HepG2 (cell line): ENCODE results near the gene CCDC97. TPM values are rescaled to one million over a fixed set of nuclear protein-coding genes. Genes with fewer than 3 reads are reported as not detected.

ENCODE experiments used
- ARNTL ChIP-seq: sonication (generic); formaldehyde crosslinking; IDR thresholded peaks from 2 replicates; pipeline ENCODE4 v1.4.0; 2020; ENCODE audit warnings: mild to moderate bottlenecking, missing genetic modification reagents
- ASH2L ChIP-seq: fragments of 300-600, 200-600 bp; sonication (generic); IDR thresholded peaks from 2 replicates; pipeline ENCODE4 v1.7.0; 2017; ENCODE audit warnings: low read depth, mild to moderate bottlenecking, moderate library complexity, mixed read lengths, low read length; ENCODE audit not compliant: insufficient read length
- BCL6 ChIP-seq: IDR thresholded peaks from 2 replicates; pipeline ENCODE4 v1.6.1; 2016; ENCODE audit warnings: missing genetic modification reagents, missing compliant biosample characterization
- EP300 ChIP-seq, 3 experiments: sonication (generic) in 1 of 3; formaldehyde crosslinking in 1 of 3; IDR thresholded peaks; 2 replicates each; pipeline versions ENCODE4 v1.5.1 to v1.6.1; 2011 to 2020; ENCODE audit warnings: low read depth in 2 of 3, low read length in 2 of 3, borderline replicate concordance in 1 of 3, improper control_type of control experiment in 1 of 3, mild to moderate bottlenecking in 1 of 3, missing genetic modification reagents in 1 of 3, moderate library complexity in 1 of 3
- MYC ChIP-seq: sonication (generic); formaldehyde crosslinking; IDR thresholded peaks from 2 replicates; pipeline ENCODE4 v1.9.0; 2021; ENCODE audit warnings: missing genetic modification reagents, borderline replicate concordance
- PITX1 ChIP-seq: sonication (generic); formaldehyde crosslinking; IDR thresholded peaks from 2 replicates; pipeline ENCODE4 v1.5.1; 2020; ENCODE audit warnings: mild to moderate bottlenecking, missing genetic modification reagents
- POGK ChIP-seq: sonication (generic); formaldehyde crosslinking; conservative IDR thresholded peaks from 2 replicates; pipeline ENCODE4 v1.8.0; 2022; ENCODE audit warnings: mild to moderate bottlenecking, moderate library complexity, missing genetic modification reagents
- RBM22 ChIP-seq: fragments of 200-400 bp; formaldehyde crosslinking; optimal IDR thresholded peaks from 2 replicates; pipeline ENCODE3; 2017; ENCODE audit warnings: mild to moderate bottlenecking, low read length, moderate library complexity
- RORA ChIP-seq: sonication (generic); formaldehyde crosslinking; IDR thresholded peaks from 2 replicates; pipeline ENCODE4 v1.5.0; 2020; ENCODE audit warnings: mild to moderate bottlenecking, missing genetic modification reagents, moderate library complexity
- SAP130 ChIP-seq: IDR thresholded peaks from 2 replicates; pipeline ENCODE4 v1.6.1; 2016; ENCODE audit warnings: low read depth
- SOX6 ChIP-seq, 2 experiments: fragments of 450-650 bp in 1 of 2; sonication (generic) in 1 of 2; formaldehyde crosslinking in 1 of 2; IDR thresholded peaks; 2 replicates each; pipeline versions ENCODE4 v1.4.0 to v1.6.1; 2017 to 2020; ENCODE audit warnings: antibody characterized with exemption in 1 of 2, mild to moderate bottlenecking in 1 of 2, missing genetic modification reagents in 1 of 2
- SP140L ChIP-seq: sonication (generic); formaldehyde crosslinking; IDR thresholded peaks from 2 replicates; pipeline ENCODE4 v1.4.0; 2020; ENCODE audit warnings: missing genetic modification reagents, borderline replicate concordance
- YEATS2 ChIP-seq: sonication (generic); formaldehyde crosslinking; IDR thresholded peaks from 2 replicates; pipeline ENCODE4 v1.4.0; 2020; ENCODE audit warnings: missing genetic modification reagents, borderline replicate concordance
- ZNF276 ChIP-seq: sonication (generic); formaldehyde crosslinking; IDR thresholded peaks from 2 replicates; pipeline ENCODE4 v1.4.0; 2020; ENCODE audit warnings: mild to moderate bottlenecking, low read depth, missing genetic modification reagents
- ZNF501 ChIP-seq: sonication (generic); formaldehyde crosslinking; IDR thresholded peaks from 2 replicates; pipeline ENCODE4 v1.5.1; 2020; ENCODE audit warnings: mild to moderate bottlenecking, moderate library complexity, missing genetic modification reagents
- ZNF547 ChIP-seq: sonication (generic); formaldehyde crosslinking; IDR thresholded peaks from 2 replicates; pipeline ENCODE4 v1.5.1; 2020; ENCODE audit warnings: mild to moderate bottlenecking, missing genetic modification reagents
- ZNF724P ChIP-seq: sonication (generic); formaldehyde crosslinking; IDR thresholded peaks from 2 replicates; pipeline ENCODE4 v1.8.0; 2022; ENCODE audit warnings: missing genetic modification reagents, borderline replicate concordance
- ZNF777 ChIP-seq: sonication (generic); formaldehyde crosslinking; IDR thresholded peaks from 2 replicates; pipeline ENCODE4 v1.4.0; 2020; ENCODE audit warnings: missing genetic modification reagents
- polyA plus RNA-seq, 8 experiments: library from polyadenylated mRNA; depleted of rRNA in 3 of 8; stranded (reverse) in 7 of 8; unstranded in 1 of 8; fragments of >200 nt; fragmentation: Illumina TruSeq in 4 of 8; extraction: Trizol in 4 of 8; gene quantifications; 2 replicates each; pipeline versions ENCODE4 v1.2.1 to v1.2.3, GENCODE V29; 2011 to 2016; ENCODE audit warnings: low read depth in 4 of 8, missing spikeins in 1 of 8, mixed read lengths in 1 of 8; ENCODE audit not compliant: insufficient read depth in 1 of 8
- total RNA-seq, 5 experiments: library from RNA; depleted of rRNA; stranded (reverse); fragments of >200 nt; fragmentation: Illumina TruSeq; extraction: Trizol; gene quantifications; 2 replicates each; pipeline ENCODE4 v1.2.3, GENCODE V29; 2016; ENCODE audit warnings: low read depth in 1 of 5
- TF ChIP-seq, protein P1 (sequence below): sonication (generic); formaldehyde crosslinking; IDR thresholded peaks from 2 replicates; pipeline ENCODE4 v1.5.0; 2020; ENCODE audit warnings: mild to moderate bottlenecking, missing genetic modification reagents
- TF ChIP-seq, protein P2 (sequence below): IDR thresholded peaks from 2 replicates; pipeline ENCODE4 v1.6.1; 2018; ENCODE audit warnings: missing genetic modification reagents

CCDC97 gene
- total and polyA plus RNA-seq, 2 of the 13 experiments (the other 11 are each of a cell fraction or from before 2014, with no cell fraction given): 6.2 to 7.3 TPM

DNA sequence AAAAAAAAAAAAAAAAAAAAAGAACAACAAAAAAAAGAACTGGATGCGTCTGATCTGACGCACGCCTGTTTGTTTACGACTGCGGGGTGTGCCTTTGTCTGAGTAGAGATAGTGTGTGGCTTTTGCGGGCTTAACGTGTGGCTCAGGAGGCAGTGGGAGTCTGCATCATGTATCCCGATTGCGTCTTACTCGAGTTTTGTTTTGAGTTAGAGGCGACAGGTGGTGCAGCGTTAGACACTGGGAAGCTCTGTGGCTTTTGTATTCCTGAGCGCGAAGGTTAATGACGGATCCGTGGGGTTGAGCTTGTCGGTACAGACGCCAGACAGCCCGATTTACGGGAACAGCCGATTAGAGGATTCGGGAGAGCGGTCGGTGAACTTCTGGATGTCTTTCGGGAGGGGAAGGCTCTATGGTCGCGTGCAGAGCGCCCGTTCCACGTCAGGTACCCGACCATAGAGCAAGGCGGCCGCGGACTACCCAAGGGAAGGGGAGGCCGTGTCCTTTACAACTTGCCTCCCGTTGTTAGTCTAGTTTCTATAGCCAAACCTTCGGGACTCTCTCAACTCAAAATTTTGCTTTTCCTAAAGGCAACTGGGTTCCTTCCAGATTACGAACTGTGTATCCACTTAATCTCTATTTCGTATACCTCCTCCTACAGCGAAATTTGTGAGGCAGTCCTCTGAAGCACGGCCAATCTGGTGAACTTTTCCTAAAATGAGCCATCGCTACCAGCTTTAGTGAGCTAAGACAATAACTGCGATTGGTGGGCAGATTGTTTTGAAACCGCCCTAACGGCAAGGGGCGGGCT, 46.7 kb upstream of the CCDC97 start (continued):
- TF ChIP-seq EP300 (IDR thresholded peaks at IDR 0.05; ENCODE audit: low read depth in 2 of 2, low read length in 2 of 2): peak in 1 of 2 experiments; percentile 3; a peak in 1 of 4 replicates
- TF ChIP-seq EP300 (CRISPR knock-in tag; IDR thresholded peaks at IDR 0.05; ENCODE audit: borderline replicate concordance): no peak
- TF ChIP-seq BCL6 (CRISPR knock-in tag): no peak
- peak; percentile 57; the same call in 1 of the 2 replicates for TF ChIP-seq SAP130 (CRISPR knock-in tag)
- 0 out of 2 replicates have a peak, but pooled peaks have one; percentile 25 for TF ChIP-seq ZNF777 (CRISPR knock-in tag)
- no peak for TF ChIP-seq ZNF724P (CRISPR knock-in tag)
- TF ChIP-seq POGK (CRISPR knock-in tag): 0 out of 2 replicates have a peak, but pooled peaks have one; percentile 19
- TF ChIP-seq ZNF501 (CRISPR knock-in tag): peak; percentile 7; the same call in 1 of the 2 replicates
- no peak for TF ChIP-seq SOX6 (IDR thresholded peaks at IDR 0.05)
- no peak for TF ChIP-seq SOX6 (CRISPR knock-in tag; IDR thresholded peaks at IDR 0.05)
- 0 out of 2 replicates have a peak, but pooled peaks have one; percentile 25 for TF ChIP-seq PITX1 (CRISPR knock-in tag)
- TF ChIP-seq, protein P1, sequence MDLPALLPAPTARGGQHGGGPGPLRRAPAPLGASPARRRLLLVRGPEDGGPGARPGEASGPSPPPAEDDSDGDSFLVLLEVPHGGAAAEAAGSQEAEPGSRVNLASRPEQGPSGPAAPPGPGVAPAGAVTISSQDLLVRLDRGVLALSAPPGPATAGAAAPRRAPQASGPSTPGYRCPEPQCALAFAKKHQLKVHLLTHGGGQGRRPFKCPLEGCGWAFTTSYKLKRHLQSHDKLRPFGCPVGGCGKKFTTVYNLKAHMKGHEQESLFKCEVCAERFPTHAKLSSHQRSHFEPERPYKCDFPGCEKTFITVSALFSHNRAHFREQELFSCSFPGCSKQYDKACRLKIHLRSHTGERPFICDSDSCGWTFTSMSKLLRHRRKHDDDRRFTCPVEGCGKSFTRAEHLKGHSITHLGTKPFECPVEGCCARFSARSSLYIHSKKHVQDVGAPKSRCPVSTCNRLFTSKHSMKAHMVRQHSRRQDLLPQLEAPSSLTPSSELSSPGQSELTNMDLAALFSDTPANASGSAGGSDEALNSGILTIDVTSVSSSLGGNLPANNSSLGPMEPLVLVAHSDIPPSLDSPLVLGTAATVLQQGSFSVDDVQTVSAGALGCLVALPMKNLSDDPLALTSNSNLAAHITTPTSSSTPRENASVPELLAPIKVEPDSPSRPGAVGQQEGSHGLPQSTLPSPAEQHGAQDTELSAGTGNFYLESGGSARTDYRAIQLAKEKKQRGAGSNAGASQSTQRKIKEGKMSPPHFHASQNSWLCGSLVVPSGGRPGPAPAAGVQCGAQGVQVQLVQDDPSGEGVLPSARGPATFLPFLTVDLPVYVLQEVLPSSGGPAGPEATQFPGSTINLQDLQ (CRISPR knock-in tag): peak; percentile 42; the same call in 1 of the 2 replicates
- no peak for TF ChIP-seq ZNF276
- TF ChIP-seq RBM22: peak; percentile 67
- no peak for TF ChIP-seq SP140L (CRISPR knock-in tag)
- TF ChIP-seq RORA (CRISPR knock-in tag): peak; percentile 79; the same call in 1 of the 2 replicates
- TF ChIP-seq ASH2L: peak; percentile 20
- TF ChIP-seq, protein P2, sequence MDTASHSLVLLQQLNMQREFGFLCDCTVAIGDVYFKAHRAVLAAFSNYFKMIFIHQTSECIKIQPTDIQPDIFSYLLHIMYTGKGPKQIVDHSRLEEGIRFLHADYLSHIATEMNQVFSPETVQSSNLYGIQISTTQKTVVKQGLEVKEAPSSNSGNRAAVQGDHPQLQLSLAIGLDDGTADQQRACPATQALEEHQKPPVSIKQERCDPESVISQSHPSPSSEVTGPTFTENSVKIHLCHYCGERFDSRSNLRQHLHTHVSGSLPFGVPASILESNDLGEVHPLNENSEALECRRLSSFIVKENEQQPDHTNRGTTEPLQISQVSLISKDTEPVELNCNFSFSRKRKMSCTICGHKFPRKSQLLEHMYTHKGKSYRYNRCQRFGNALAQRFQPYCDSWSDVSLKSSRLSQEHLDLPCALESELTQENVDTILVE (CRISPR knock-in tag): no peak
- no peak for TF ChIP-seq ZNF547 (CRISPR knock-in tag)
- TF ChIP-seq MYC: no peak
- 0 out of 2 replicates have a peak, but pooled peaks have one; percentile 4 for TF ChIP-seq ARNTL (CRISPR knock-in tag)
- 0 out of 2 replicates have a peak, but pooled peaks have one; percentile 3 for TF ChIP-seq YEATS2 (CRISPR knock-in tag)
